DND-41 (cell line): ENCODE results near the gene DCLK2.
"Not testable (repeated sequence)": the region's sequence is repeated elsewhere in the genome, so short reads cannot be mapped to it uniquely, and the experiment has no call there.

Experiments used
- ATAC-seq: fragments of 200-7000 bp; cut with Tn5 transposase; 3 replicates; pipeline ENCODE4 v1.9.1; 2021; ENCODE audit warnings: low read depth; ENCODE audit not compliant: insufficient read depth
- DNase-seq: peaks from one replicate; pipeline ENCODE4 v3.0.0-alpha.2; 2020
- H2AFZ ChIP-seq: 2 replicates; pipeline ENCODE4 v1.6.0; 2012; ENCODE audit warnings: low read depth, low read length
- H3K27ac ChIP-seq: 2 replicates; pipeline ENCODE4 v1.5.1; 2012; ENCODE audit warnings: low read length, inconsistent platforms
- H3K27me3 ChIP-seq: fragments of 200-600 bp; sonication (generic); 2 replicates; pipeline ENCODE4 v1.6.0; 2012; ENCODE audit warnings: low read length, mild to moderate bottlenecking, inconsistent platforms; ENCODE audit not compliant: insufficient read depth, poor library complexity
- H3K36me3 ChIP-seq: 2 replicates; pipeline ENCODE4 v1.5.1; 2012; ENCODE audit warnings: low read length, inconsistent platforms; ENCODE audit not compliant: insufficient read depth
- H3K4me1 ChIP-seq: 2 replicates; pipeline ENCODE4 v1.5.1; 2012; ENCODE audit warnings: mild to moderate bottlenecking, low read length; ENCODE audit not compliant: insufficient read depth
- H3K4me2 ChIP-seq: 2 replicates; pipeline ENCODE4 v1.6.0; 2012; ENCODE audit warnings: mild to moderate bottlenecking, moderate library complexity, low read length, inconsistent platforms; ENCODE audit not compliant: insufficient read depth
- H3K4me3 ChIP-seq, 2 experiments: fragments of 200-600 bp in 1 of 2; shearing (Covaris generic) in 1 of 2; 2 replicates each; pipeline ENCODE4 v1.5.1; 2012 to 2016; ENCODE audit warnings: inconsistent platforms in 2 of 2, low read length in 2 of 2, mild to moderate bottlenecking in 2 of 2, low read depth in 1 of 2, moderate library complexity in 1 of 2
- H3K79me2 ChIP-seq: 2 replicates; pipeline ENCODE4 v1.6.0; 2012; ENCODE audit warnings: low read length, inconsistent platforms; ENCODE audit not compliant: insufficient read depth
- H3K9ac ChIP-seq: 2 replicates; pipeline ENCODE4 v1.6.0; 2012; ENCODE audit warnings: low read depth, mild to moderate bottlenecking, inconsistent platforms, low read length, moderate library complexity
- H3K9me3 ChIP-seq: 2 replicates; pipeline ENCODE4 v1.5.1; 2012; ENCODE audit warnings: low read length, moderate library complexity, mild to moderate bottlenecking, inconsistent platforms; ENCODE audit not compliant: insufficient read depth, severe bottlenecking
- H4K20me1 ChIP-seq: 2 replicates; pipeline ENCODE4 v1.6.0; 2012; ENCODE audit warnings: low read length; ENCODE audit not compliant: insufficient read depth
- CTCF ChIP-seq: IDR thresholded peaks from 2 replicates; pipeline ENCODE4 v1.5.1; 2012; ENCODE audit warnings: borderline replicate concordance, low read length, moderate library complexity, mild to moderate bottlenecking; ENCODE audit not compliant: poor library complexity, severe bottlenecking; ENCODE audit errors: extremely low read depth
- EZH2 ChIP-seq: IDR thresholded peaks from 3 replicates; pipeline ENCODE4 v1.6.1; 2012; ENCODE audit warnings: borderline replicate concordance, low read depth, mild to moderate bottlenecking, moderate library complexity, low read length, inconsistent platforms; ENCODE audit not compliant: severe bottlenecking

The DCLK2 gene

DNA sequence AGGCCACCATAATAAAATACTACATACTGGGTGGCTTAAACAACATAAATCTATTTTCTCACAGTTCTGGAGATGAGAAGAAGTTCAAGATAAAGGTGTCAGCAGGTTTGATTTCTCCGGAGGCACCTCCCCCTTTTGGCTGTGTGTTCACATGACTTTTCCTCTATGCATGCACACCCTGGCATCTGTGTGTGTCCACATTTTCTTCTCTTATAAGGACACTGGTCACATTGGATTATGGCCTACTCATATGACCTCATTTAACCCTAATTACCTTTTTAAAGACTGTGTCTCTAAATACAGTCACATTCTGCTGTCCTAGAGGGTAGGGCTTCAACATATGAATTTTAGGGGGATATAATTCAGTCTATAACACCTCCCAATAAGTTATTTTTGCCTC lies 79.8 kb downstream of the DCLK2 start:
- no peak overlapping the region for H3K4me2 ChIP-seq
- no peak for DNase-seq
- no peaks in the 10 kb centered on the region for H3K4me1 ChIP-seq
- no peaks in the 10 kb centered on the region for H3K36me3 ChIP-seq
- H3K4me3 ChIP-seq, result no peak overlapping the region
- no peak overlapping the region for H2AFZ ChIP-seq
- H3K9me3 ChIP-seq, result no peaks in the 10 kb centered on the region
- H3K27ac ChIP-seq, result no peak overlapping the region
- no peaks in the 10 kb centered on the region for H4K20me1 ChIP-seq
- H3K9ac ChIP-seq, result no peak overlapping the region
- ATAC-seq, result no peak
- H3K27me3 ChIP-seq, result no peaks in the 10 kb centered on the region
- no peaks in the 10 kb centered on the region for H3K79me2 ChIP-seq
- TF ChIP-seq CTCF (no peak), EZH2 (no peak)

DNA sequence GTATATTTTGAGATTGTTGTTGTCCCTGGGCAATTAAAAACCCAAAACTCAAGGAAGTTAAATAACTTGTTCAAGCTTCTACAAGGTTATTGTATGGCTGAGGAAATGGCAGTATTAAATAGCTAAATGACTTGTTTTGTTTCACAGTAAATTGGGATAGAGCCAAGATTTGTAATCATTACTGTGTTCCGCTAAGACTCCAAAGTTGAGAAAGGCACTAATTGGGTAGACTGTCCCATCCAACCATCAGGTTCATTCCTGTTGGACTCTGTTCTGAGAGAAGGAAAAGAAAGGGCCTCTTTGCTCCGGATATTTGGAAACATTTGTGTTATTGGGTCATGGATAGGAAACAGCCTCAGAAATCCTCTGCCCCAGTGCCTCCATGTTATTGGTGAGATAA lies 82.2 kb downstream of the DCLK2 start:
- no peak for DNase-seq
- no peaks in the 10 kb centered on the region for H3K27me3 ChIP-seq
- no peaks in the 10 kb centered on the region for H3K9me3 ChIP-seq
- H4K20me1 ChIP-seq, result no peaks in the 10 kb centered on the region
- H3K36me3 ChIP-seq, result no peaks in the 10 kb centered on the region
- TF ChIP-seq EZH2, result no peak
- no peak for TF ChIP-seq CTCF
- H3K27ac ChIP-seq, result no peak overlapping the region
- ATAC-seq, result no peak
- H3K9ac ChIP-seq, result no peak overlapping the region
- H3K79me2 ChIP-seq, result no peaks in the 10 kb centered on the region
- H2AFZ ChIP-seq, result no peak overlapping the region
- no peak overlapping the region for H3K4me2 ChIP-seq
- no peaks in the 10 kb centered on the region for H3K4me1 ChIP-seq
- no peak overlapping the region for H3K4me3 ChIP-seq

GRCh38 chr4:150161109-150161508 lies 82.9 kb downstream of the DCLK2 start:
- no peaks in the 10 kb centered on the region for H3K9me3 ChIP-seq
- no peaks in the 10 kb centered on the region for H3K27me3 ChIP-seq
- H3K4me1 ChIP-seq, result no peaks in the 10 kb centered on the region
- H3K79me2 ChIP-seq, result no peaks in the 10 kb centered on the region
- TF ChIP-seq CTCF (no peak), EZH2 (no peak)
- no peak overlapping the region for H3K27ac ChIP-seq
- ATAC-seq (no peak), DNase-seq (no peak)
- no peak overlapping the region for H3K4me2 ChIP-seq
- no peaks in the 10 kb centered on the region for H3K36me3 ChIP-seq
- H3K9ac ChIP-seq, result no peak overlapping the region
- H2AFZ ChIP-seq, result no peak overlapping the region
- no peaks in the 10 kb centered on the region for H4K20me1 ChIP-seq
- no peak overlapping the region for H3K4me3 ChIP-seq

DNA sequence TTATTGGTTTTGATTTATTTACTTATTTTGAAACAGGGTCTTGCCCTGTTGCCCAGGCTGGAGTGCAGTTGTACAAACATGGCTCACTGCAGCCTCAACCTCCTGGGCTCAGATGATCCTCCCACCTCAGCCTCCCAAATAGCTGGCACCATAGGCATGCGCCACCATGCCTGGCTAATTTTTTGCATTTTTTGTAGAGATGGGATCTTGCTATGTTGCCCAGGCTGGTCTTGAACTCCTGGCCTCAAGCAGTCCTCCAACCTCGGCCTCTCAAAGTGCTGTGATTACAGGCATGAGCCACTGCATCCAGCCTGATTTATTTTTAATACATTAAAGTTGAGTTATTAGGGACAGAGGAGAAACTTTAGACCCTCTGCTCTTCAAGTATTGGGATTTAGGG lies 83.8 kb downstream of the DCLK2 start:
- not testable (repeated sequence) for H4K20me1 ChIP-seq, H3K4me1 ChIP-seq, H2AFZ ChIP-seq, H3K36me3 ChIP-seq, H3K9ac ChIP-seq, H3K27ac ChIP-seq, H3K27me3 ChIP-seq, ATAC-seq, H3K79me2 ChIP-seq, H3K4me2 ChIP-seq, H3K4me3 ChIP-seq, H3K9me3 ChIP-seq, DNase-seq
